Left lung (tissue), 10 donors: ENCODE measurements around the gene ACSS3. TPM values are rescaled to one million over a fixed set of nuclear protein-coding genes. Genes with fewer than 3 reads are reported as not detected.
A peak's percentile ranks its signal among the peaks of the same experiment; 100 is the strongest.

Source experiments
- ATAC-seq: fragments of 200-7000 bp; cut with Tn5 transposase; one replicate; pipeline ENCODE4 v1.9.1; 2020; ENCODE audit warnings: moderate library complexity
- DNase-seq, 4 donors: peaks; one replicate each; pipeline ENCODE4 v3.0.0-alpha.2; 2013 to 2020
- H3K27ac ChIP-seq, 2 donors: fragments of 200-600 bp; sonication (generic) in 1 of 2; one replicate each; pipeline versions ENCODE4 v1.5.0 to v1.8.0; 2020 to 2021
- H3K27me3 ChIP-seq, 2 donors: fragments of 200-600 bp; sonication (generic) in 1 of 2; one replicate each; pipeline versions ENCODE4 v1.5.0 to v1.8.0; 2020 to 2021
- H3K36me3 ChIP-seq, 2 donors: fragments of 200-600 bp; sonication (generic) in 1 of 2; one replicate each; pipeline versions ENCODE4 v1.5.0 to v1.8.0; 2020 to 2021
- H3K4me1 ChIP-seq, 2 donors: fragments of 200-600 bp; one replicate each; pipeline ENCODE4 v1.8.0; 2021
- H3K4me3 ChIP-seq, 2 donors: fragments of 200-600 bp; sonication (generic) in 1 of 2; one replicate each; pipeline versions ENCODE4 v1.5.0 to v1.8.0; 2020 to 2021; ENCODE audit warnings: mild to moderate bottlenecking in 1 of 2
- H3K9me3 ChIP-seq, 2 donors: fragments of 200-600 bp; sonication (generic) in 1 of 2; one replicate each; pipeline versions ENCODE4 v1.5.0 to v1.8.0; 2020 to 2021
- CTCF ChIP-seq, 2 donors: fragments of 200-600 bp; sonication (generic) in 1 of 2; IDR thresholded peaks; one replicate each; pipeline versions ENCODE4 v1.5.0 to v1.8.0; 2021; ENCODE audit warnings: antibody characterized with exemption in 2 of 2
- intact Hi-C, 2 donors: fragments of 100-400 bp; cut with DNase I; formaldehyde crosslinking; loops; one replicate each; pipeline versions ENCODE4 v1.11.2 to v1.14.2; 2022
- polyA plus RNA-seq, 6 donors: library from polyadenylated mRNA; unstranded; fragments of 120-200 nt; gene quantifications; one replicate each; pipeline ENCODE4 v1.2.1, GENCODE V29; 2013; ENCODE audit not compliant: insufficient read length in 6 of 6
- total RNA-seq, 2 donors: library from RNA; stranded (reverse); fragmentation: NEBNext Ultra II Directional; extraction: Animal tissue kit (Norgen Biotek cat#: 25700); gene quantifications; one replicate each; pipeline ENCODE4 v1.2.1, GENCODE V29; 2021
- donor health status: DM: no; HTN: yes; CAD: no.
- donor health status: DM: no; HTN: no; CAD: no.

ACSS3 gene
- total and polyA plus RNA-seq, 8 donors: 22.9 to 42.7 (median 30.1) TPM

- no peak for DNase-seq
- intact Hi-C loops: no loop called here
- Histone ChIP-seq H3K27ac (no peak overlapping the region), H3K4me3 (no peak overlapping the region), H3K27me3 (no peaks in the 10 kb centered on the region), H3K36me3 (no peaks in the 10 kb centered on the region), H3K4me1 (no peaks in the 10 kb centered on the region), H3K9me3 (no peaks in the 10 kb centered on the region)
- no peak for ATAC-seq
- TF ChIP-seq CTCF (IDR thresholded peaks at IDR 0.05): no peak
These were observed 174.3 kb downstream of the ACSS3 start for GRCh38 chr12:81252228-81252627.

GRCh38 chr12:81253360-81253759, 175.5 kb downstream of the ACSS3 start:
- DNase-seq: no peak
- intact Hi-C loops: no loop called here
- no peaks in the 10 kb centered on the region for H3K4me1 ChIP-seq
- H3K4me3 ChIP-seq: no peak overlapping the region
- TF ChIP-seq CTCF (IDR thresholded peaks at IDR 0.05): no peak
- H3K9me3 ChIP-seq: no peaks in the 10 kb centered on the region
- no peaks in the 10 kb centered on the region for H3K27me3 ChIP-seq
- H3K36me3 ChIP-seq: no peaks in the 10 kb centered on the region
- no peak for ATAC-seq
- no peak overlapping the region for H3K27ac ChIP-seq

- no peak for TF ChIP-seq CTCF (IDR thresholded peaks at IDR 0.05)
- ATAC-seq: no peak
- Histone ChIP-seq H3K27me3 (no peaks in the 10 kb centered on the region), H3K4me1 (no peaks in the 10 kb centered on the region), H3K4me3 (no peak overlapping the region), H3K27ac (no peak overlapping the region), H3K36me3 (no peaks in the 10 kb centered on the region), H3K9me3 (no peaks in the 10 kb centered on the region)
- intact Hi-C loops: no loop called here
- no peak for DNase-seq
These were observed 177.6 kb downstream of the ACSS3 start for GRCh38 chr12:81255456-81255855.

- Histone ChIP-seq H3K9me3 (no peaks in the 10 kb centered on the region), H3K27ac (no peak overlapping the region), H3K4me3 (no peak overlapping the region), H3K36me3 (no peaks in the 10 kb centered on the region), H3K27me3 (no peaks in the 10 kb centered on the region), H3K4me1 (no peaks in the 10 kb centered on the region)
- no peak for TF ChIP-seq CTCF (IDR thresholded peaks at IDR 0.05)
- ATAC-seq (no peak), DNase-seq (no peak)
- intact Hi-C loops: no loop called here
These were observed 178.1 kb downstream of the ACSS3 start for GRCh38 chr12:81255947-81256346.

- peak in 1 of 2 donors; percentile 43 for TF ChIP-seq CTCF (IDR thresholded peaks at IDR 0.05)
- intact Hi-C loops: no loop called here
- H3K4me1 ChIP-seq: no peaks in the 10 kb centered on the region
- no peaks in the 10 kb centered on the region for H3K36me3 ChIP-seq
- ATAC-seq: peak; percentile 35
- no peak overlapping the region for H3K4me3 ChIP-seq
- H3K27ac ChIP-seq: no peak overlapping the region
- H3K9me3 ChIP-seq: no peaks in the 10 kb centered on the region
- H3K27me3 ChIP-seq: no peaks in the 10 kb centered on the region
- DNase-seq: peak in 2 of 4 donors; percentile 24 to 54
These were observed 180.2 kb downstream of the ACSS3 start for GRCh38 chr12:81257947-81258551.
